DMS114 treated with DMSO at 0.1 percent for 48 hours (cell line): ENCODE data around the gene POLD2.

ENCODE experiments used
- DNase-seq: peaks from one replicate; lab custom pipeline; 2025; ENCODE audit not compliant: unreplicated experiment; lab: John Stamatoyannopoulos, UW

POLD2 gene

GRCh38 chr7:44102846-44103565 is 20.3 kb downstream of the POLD2 start:
- no peak for DNase-seq

- no peak for DNase-seq
Observed at GRCh38 chr7:44101966-44102845, 21.1 kb downstream of the POLD2 start.

- DNase-seq, result no peak
Observed at GRCh38 chr7:44101303-44101965, 21.9 kb downstream of the POLD2 start.

GRCh38 chr7:44100458-44101302 is 22.7 kb downstream of the POLD2 start:
- no peak for DNase-seq

- DNase-seq, result no peak
Observed at GRCh38 chr7:44099669-44100068, 23.7 kb downstream of the POLD2 start.

- DNase-seq, result no peak
Observed at GRCh38 chr7:44098092-44099068, 25.0 kb downstream of the POLD2 start.

GRCh38 chr7:44097064-44097932 is 26.1 kb downstream of the POLD2 start:
- DNase-seq, result no peak

- DNase-seq, result no peak
Observed at GRCh38 chr7:44096326-44096881, 26.9 kb downstream of the POLD2 start.

GRCh38 chr7:44095781-44096180 is 27.6 kb downstream of the POLD2 start:
- DNase-seq, result no peak

GRCh38 chr7:44094883-44095592 is 28.3 kb downstream of the POLD2 start:
- DNase-seq, result no peak

GRCh38 chr7:44094365-44094764 is 29.0 kb downstream of the POLD2 start:
- no peak for DNase-seq

- DNase-seq, result no peak
Observed at GRCh38 chr7:44093102-44093641, 30.2 kb downstream of the POLD2 start.

- DNase-seq, result no peak
Observed at GRCh38 chr7:44087911-44088838, 35.2 kb downstream of the POLD2 start.

- DNase-seq, result no peak
Observed at GRCh38 chr7:44086627-44087026, 36.7 kb downstream of the POLD2 start.

GRCh38 chr7:44085546-44085945 is 37.8 kb downstream of the POLD2 start:
- no peak for DNase-seq

- DNase-seq, result no peak
Observed at GRCh38 chr7:44084701-44085100, 38.6 kb downstream of the POLD2 start.
